ENCODE data around the gene ANXA6. TPM values are rescaled to one million over a fixed set of nuclear protein-coding genes. Genes with fewer than 3 reads are reported as not detected.

Gene ANXA6
- total and polyA plus RNA-seq, 10 of the 15 experiments (the other 5 are each of a cell fraction or from before 2014, with no cell fraction given) = 44.0 to 571 (median 465) TPM

DNA sequence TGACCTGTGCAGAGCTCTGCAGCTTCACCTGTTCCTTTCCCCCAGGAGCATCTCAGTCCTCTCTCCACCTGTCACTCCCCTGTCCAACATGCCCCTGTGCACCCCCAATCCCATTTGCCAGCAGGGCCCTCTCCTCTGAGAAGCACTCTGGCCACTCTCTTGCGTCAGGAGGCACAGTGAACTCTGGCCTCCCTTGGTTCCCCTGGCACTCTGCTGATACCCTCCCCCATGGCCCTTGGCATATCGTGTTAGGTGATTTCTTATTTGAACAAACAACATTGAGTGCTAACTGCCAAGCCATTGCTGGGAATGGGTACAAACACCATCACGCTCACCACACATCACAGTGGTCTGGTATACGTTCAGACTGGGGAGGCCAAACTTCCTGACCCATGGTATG is 55.8 kb downstream of the ANXA6 start:
- DNase-seq (ENCODE audit: low read depth, low spot score) (no peak), FAIRE-seq (no peak), ATAC-seq (no peak)
- no TSS peak for BruUV-seq (replicated peaks)
- Histone ChIP-seq H3K27ac (ENCODE audit: control insufficient read depth, insufficient read depth) (no peak overlapping the region), H3K36me3 (ENCODE audit: control insufficient read depth in 2 of 2, insufficient read depth in 2 of 2, low read length in 1 of 2) (peaks cover 27 to 39% of the 10 kb centered on the region in 2 experiments), H3K4me3 (no peak overlapping the region), H3K9me3 (replicated peaks; ENCODE audit: control insufficient read depth, insufficient read depth, low read length) (no peaks in the 10 kb centered on the region), H2AFZ (ENCODE audit: control insufficient read depth, low read depth, low read length) (no peak overlapping the region), H3K4me1 (ENCODE audit: control insufficient read depth, insufficient read depth, low read length) (peaks cover 36% of the 10 kb centered on the region), H3K27me3 (replicated peaks in 1 of 2; ENCODE audit: control insufficient read depth in 2 of 2, insufficient read depth in 2 of 2, low read length in 1 of 2) (no peaks in the 10 kb centered on the region), H4K20me1 (ENCODE audit: control insufficient read depth, insufficient read depth) (no peaks in the 10 kb centered on the region), H3K4me2 (ENCODE audit: control insufficient read depth, insufficient read depth) (no peak overlapping the region), H3K79me2 (ENCODE audit: control insufficient read depth, insufficient read depth, low read length) (peaks cover 5% of the 10 kb centered on the region), H3K9ac (ENCODE audit: control insufficient read depth, insufficient read depth, low read length) (no peak overlapping the region)
- TF ChIP-seq JUND (IDR thresholded peaks at IDR 0.05; ENCODE audit: low read depth, low read length) (no peak), CREM (IDR thresholded peaks at IDR 0.05; ENCODE audit: low read depth) (no peak), FOXK2 (IDR thresholded peaks at IDR 0.05) (no peak), CREB1 (IDR thresholded peaks at IDR 0.05; ENCODE audit: low read depth) (no peak), POLR2A (IDR thresholded peaks at IDR 0.05; ENCODE audit: low read depth, low read length) (no peak), LARP7 (IDR thresholded peaks at IDR 0.05) (no peak), YBX1 (IDR thresholded peaks at IDR 0.05) (no peak), PAX5 (IDR thresholded peaks at IDR 0.05; ENCODE audit: borderline replicate concordance, low read depth, low read length) (no peak), SIN3A (IDR thresholded peaks at IDR 0.05; ENCODE audit: low read depth, low read length) (no peak), ZBED1 (IDR thresholded peaks at IDR 0.05; ENCODE audit: borderline replicate concordance) (no peak)
- TF ChIP-seq, protein P1, sequence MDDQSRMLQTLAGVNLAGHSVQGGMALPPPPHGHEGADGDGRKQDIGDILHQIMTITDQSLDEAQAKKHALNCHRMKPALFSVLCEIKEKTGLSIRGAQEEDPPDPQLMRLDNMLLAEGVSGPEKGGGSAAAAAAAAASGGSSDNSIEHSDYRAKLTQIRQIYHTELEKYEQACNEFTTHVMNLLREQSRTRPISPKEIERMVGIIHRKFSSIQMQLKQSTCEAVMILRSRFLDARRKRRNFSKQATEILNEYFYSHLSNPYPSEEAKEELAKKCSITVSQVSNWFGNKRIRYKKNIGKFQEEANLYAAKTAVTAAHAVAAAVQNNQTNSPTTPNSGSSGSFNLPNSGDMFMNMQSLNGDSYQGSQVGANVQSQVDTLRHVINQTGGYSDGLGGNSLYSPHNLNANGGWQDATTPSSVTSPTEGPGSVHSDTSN (IDR thresholded peaks at IDR 0.05; ENCODE audit: insufficient replicate concordance, low read depth, low read length) = no peak
- 97% methylated on average over 4 of the region's 4 CpGs for WGBS (ENCODE audit: insufficient coverage, insufficient replicate concordance, low lambda C conversion rate, missing lambda C conversion rate)
- intact Hi-C loops (cut with micrococcal nuclease; ENCODE audit: unreplicated experiment) (no loop called here), in situ Hi-C loops (cut with MboI) (no loop called here)
- ChIA-PET RAD21 (ENCODE audit: unreplicated experiment) (interaction anchor here (0.8 to 1.2 kb wide), 2 partner anchors 14 to 66 kb away, joined by 3 to 4 read pairs; no protein-coding TSS in a partner anchor), CTCF (interaction anchor here (1.0 to 2.6 kb wide), 6 partner anchors 8 to 63 kb away, joined by 3 to 14 read pairs (median 4); no protein-coding TSS in a partner anchor), SMC1A (ENCODE audit: uncharacterized antibody, unreplicated experiment) (interaction anchor here (0.9 to 2.1 kb wide), 3 partner anchors 11 to 18 kb away, joined by 3 to 8 read pairs (median 4); no protein-coding TSS in a partner anchor), POLR2A (no interaction called here)
